DMS153 treated with DMSO at 0.1 percent for 48 hours (cell line): ENCODE measurements around the gene FGF3.
"Not testable (repeated sequence)": the region's sequence is repeated elsewhere in the genome, so short reads cannot be mapped to it uniquely, and the experiment has no call there.

ENCODE experiments used
- DNase-seq: peaks from one replicate; lab custom pipeline; 2025; ENCODE audit not compliant: unreplicated experiment; lab: John Stamatoyannopoulos, UW

The FGF3 gene

GRCh38 chr11:69773626-69774353 lies 45.4 kb downstream of the FGF3 start:
- DNase-seq = no peak

GRCh38 chr11:69771466-69771865 lies 47.8 kb downstream of the FGF3 start:
- DNase-seq = no peak

- no peak for DNase-seq
Measured at GRCh38 chr11:69770540-69770939, 48.7 kb downstream of the FGF3 start.

- DNase-seq = no peak
Measured at GRCh38 chr11:69765498-69765995, 53.7 kb downstream of the FGF3 start.

GRCh38 chr11:69764918-69765317 lies 54.3 kb downstream of the FGF3 start:
- not testable (repeated sequence) for DNase-seq

GRCh38 chr11:69760319-69760718 lies 58.9 kb downstream of the FGF3 start:
- no peak for DNase-seq
